Gastroesophageal sphincter (tissue), 3 donors: Measurements from ENCODE around the gene CREBBP.

Source experiments
- CTCF ChIP-seq, 4 experiments: fragments of 200-600 bp in 2 of 4; fragments of 450-650 bp in 2 of 4; sonication (generic) in 1 of 4; IDR thresholded peaks; one replicate each; pipeline ENCODE4 v1.5.1; 2017 to 2019; ENCODE audit warnings: antibody characterized with exemption in 4 of 4, mild to moderate bottlenecking in 2 of 4, moderate library complexity in 2 of 4
- POLR2AphosphoS5 ChIP-seq: sonication (generic); formaldehyde crosslinking; IDR thresholded peaks from one replicate; pipeline ENCODE4 v1.6.1; 2017; ENCODE audit warnings: antibody characterized with exemption

GRCh38 chr16:3890091-3890490 lies 9.6 kb upstream of the CREBBP start:
- TF ChIP-seq CTCF (IDR thresholded peaks at IDR 0.05) (no peak), POLR2AphosphoS5 (no peak)
